Liver (tissue), 9 donors: ENCODE results near the gene CHRM2. TPM values are rescaled to one million over a fixed set of nuclear protein-coding genes. Genes with fewer than 3 reads are reported as not detected.

Source experiments
- DNase-seq: peaks from one replicate; pipeline ENCODE4 v3.0.0-alpha.2; 2017; ENCODE audit warnings: low spot score
- H3K27ac ChIP-seq, 2 donors: one replicate each; pipeline ENCODE4 v1.7.0; 2013; ENCODE audit warnings: inconsistent platforms in 2 of 2, low read length in 2 of 2, control low read depth in 1 of 2, low read depth in 1 of 2, mild to moderate bottlenecking in 1 of 2
- H3K27me3 ChIP-seq, 4 donors: one replicate each; pipeline versions ENCODE4 v1.6.1 to v1.7.0; 2013; ENCODE audit warnings: low read length in 3 of 4, inconsistent platforms in 1 of 4, mild to moderate bottlenecking in 1 of 4, moderate library complexity in 1 of 4; ENCODE audit not compliant: control insufficient read depth in 4 of 4, insufficient read depth in 4 of 4
- H3K36me3 ChIP-seq, 4 donors: one replicate each; pipeline versions ENCODE4 v1.6.1 to v1.7.0; 2013; ENCODE audit warnings: low read length in 3 of 4, mild to moderate bottlenecking in 3 of 4, low read depth in 1 of 4, moderate library complexity in 1 of 4; ENCODE audit not compliant: control insufficient read depth in 4 of 4, insufficient read depth in 3 of 4
- H3K4me1 ChIP-seq, 4 donors: one replicate each; pipeline versions ENCODE4 v1.6.1 to v1.7.0; 2013; ENCODE audit warnings: low read length in 3 of 4, mild to moderate bottlenecking in 3 of 4, moderate library complexity in 1 of 4; ENCODE audit not compliant: control insufficient read depth in 4 of 4, insufficient read depth in 4 of 4
- H3K4me3 ChIP-seq, 3 donors: one replicate each; pipeline versions ENCODE4 v1.6.1 to v1.7.0; 2013; ENCODE audit warnings: low read length in 3 of 3, control low read depth in 1 of 3, low read depth in 1 of 3, mild to moderate bottlenecking in 1 of 3
- H3K9ac ChIP-seq, 2 donors: one replicate each; pipeline ENCODE4 v1.7.0; 2013; ENCODE audit warnings: low read length in 2 of 2, mild to moderate bottlenecking in 2 of 2, moderate library complexity in 2 of 2, control low read depth in 1 of 2, low read depth in 1 of 2
- H3K9me3 ChIP-seq, 4 donors: one replicate each; pipeline versions ENCODE4 v1.6.1 to v1.7.0; 2013; ENCODE audit warnings: low read length in 3 of 4; ENCODE audit not compliant: control insufficient read depth in 4 of 4
- EGR1 ChIP-seq, 2 donors: IDR thresholded peaks; 2 replicates each; pipeline ENCODE4 v1.6.1; 2016 to 2018; ENCODE audit warnings: antibody characterized with exemption in 2 of 2, low read depth in 2 of 2
- FOXA1 ChIP-seq: IDR thresholded peaks from 2 replicates; pipeline ENCODE4 v1.6.1; 2016; ENCODE audit warnings: antibody characterized with exemption
- FOXA2 ChIP-seq: IDR thresholded peaks from 2 replicates; pipeline ENCODE4 v1.6.1; 2016; ENCODE audit warnings: antibody characterized with exemption
- GABPA ChIP-seq, 2 donors: IDR thresholded peaks in 1 of 2; conservative IDR thresholded peaks in 1 of 2; 2 replicates each; pipeline ENCODE4 v1.6.1; 2016; ENCODE audit warnings: antibody characterized with exemption in 2 of 2, mild to moderate bottlenecking in 1 of 2, moderate library complexity in 1 of 2
- HNF4A ChIP-seq, 2 donors: conservative IDR thresholded peaks; 2 replicates each; pipeline ENCODE4 v1.6.1; 2016; ENCODE audit warnings: antibody characterized with exemption in 2 of 2, mild to moderate bottlenecking in 2 of 2
- HNF4G ChIP-seq: IDR thresholded peaks from 2 replicates; pipeline ENCODE4 v1.6.1; 2016; ENCODE audit warnings: antibody characterized with exemption
- JUND ChIP-seq, 2 donors: IDR thresholded peaks; 2 replicates each; pipeline ENCODE4 v1.6.1; 2016; ENCODE audit warnings: antibody characterized with exemption in 2 of 2
- NR2F2 ChIP-seq: IDR thresholded peaks from 2 replicates; pipeline ENCODE4 v1.6.1; 2016; ENCODE audit warnings: antibody characterized with exemption
- RAD21 ChIP-seq, 2 donors: IDR thresholded peaks; 2 replicates each; pipeline ENCODE4 v1.6.1; 2016; ENCODE audit warnings: antibody characterized with exemption in 2 of 2, mild to moderate bottlenecking in 2 of 2
- RXRA ChIP-seq, 2 donors: IDR thresholded peaks; 2 replicates each; pipeline ENCODE4 v1.6.1; 2017 to 2018; ENCODE audit warnings: antibody characterized with exemption in 2 of 2, mild to moderate bottlenecking in 1 of 2
- SP1 ChIP-seq: IDR thresholded peaks from 2 replicates; pipeline ENCODE4 v1.6.1; 2018; ENCODE audit warnings: antibody characterized with exemption, mild to moderate bottlenecking
- TAF1 ChIP-seq: conservative IDR thresholded peaks from 2 replicates; pipeline ENCODE4 v1.6.1; 2016; ENCODE audit warnings: antibody characterized with exemption, mild to moderate bottlenecking
- YY1 ChIP-seq: IDR thresholded peaks from 2 replicates; pipeline ENCODE4 v1.6.1; 2016; ENCODE audit warnings: antibody characterized with exemption, mild to moderate bottlenecking
- WGBS: extraction: QIAGEN DNeasy Blood & Tissue Kit; methylation state at CpG from one replicate; pipeline ENCODE4 v1.1.7; 2013; 5-methylcytosine and 5-hydroxymethylcytosine counted together
- polyA plus RNA-seq, 2 donors: library from polyadenylated mRNA; stranded (reverse) in 1 of 2; unstranded in 1 of 2; fragments of 200-250 nt in 1 of 2; fragments of >200 nt in 1 of 2; fragmentation: Nextera tagmentation in 1 of 2; extraction: Ambion mirVana in 1 of 2; gene quantifications; one replicate each; pipeline versions ENCODE4 v1.2.1 to v1.2.3, GENCODE V29; 2013 to 2015
- total RNA-seq, 2 donors: library from RNA; depleted of rRNA; stranded (reverse); fragments of >200 nt; gene quantifications; one replicate each; pipeline ENCODE4 v1.2.3, GENCODE V29; 2014
- TF ChIP-seq, protein P1 (sequence below): IDR thresholded peaks from 2 replicates; pipeline ENCODE4 v1.6.1; 2016; ENCODE audit warnings: antibody characterized with exemption
- TF ChIP-seq, protein P2 (sequence below): IDR thresholded peaks from 2 replicates; pipeline ENCODE4 v1.6.1; 2016; ENCODE audit warnings: antibody characterized with exemption, mild to moderate bottlenecking
- TF ChIP-seq, protein P3 (sequence below): fragments of 150-350 bp; IDR thresholded peaks from 2 replicates; pipeline ENCODE4 v1.5.1; 2017; ENCODE audit warnings: improper control_type of control experiment, low read depth, low read length; ENCODE audit not compliant: missing input control
- TF ChIP-seq, protein P4 (sequence below): IDR thresholded peaks from 2 replicates; pipeline ENCODE4 v1.6.1; 2016; ENCODE audit warnings: antibody characterized with exemption
- TF ChIP-seq, protein P5 (sequence below): IDR thresholded peaks from 2 replicates; pipeline ENCODE4 v1.6.1; 2016; ENCODE audit warnings: antibody characterized with exemption
- donor health status: healthy.
- donor health status: healthy.
- donor health status: healthy.
- donor health status: healthy.
- donor health status: healthy.

CHRM2 gene
- total and polyA plus RNA-seq, 4 donors: 0.08 to 1.2 (median 0.30) TPM

DNA sequence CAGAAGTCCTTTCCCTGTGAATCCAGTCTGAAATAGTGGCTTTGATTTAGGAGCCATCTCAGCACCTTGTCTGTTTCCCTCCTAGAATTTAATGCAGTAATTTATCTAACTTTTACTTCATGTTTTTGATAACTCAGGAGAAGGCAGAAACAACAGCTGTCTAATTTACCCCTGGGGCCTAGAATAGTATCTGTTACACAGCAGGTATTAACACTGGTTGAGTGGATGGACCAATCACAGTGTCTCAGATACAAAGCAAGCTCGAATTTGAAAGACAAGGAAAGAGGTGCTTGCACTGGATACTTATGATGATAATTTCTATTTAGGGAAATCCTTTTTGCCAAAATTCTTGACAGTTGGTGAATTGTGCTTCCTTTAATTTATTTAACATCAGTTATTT, 23.4 kb downstream of the CHRM2 start:
- Histone ChIP-seq H3K27me3 (no peaks in the 10 kb centered on the region), H3K36me3 (no peaks in the 10 kb centered on the region), H3K9ac (no peak overlapping the region), H3K27ac (no peak overlapping the region), H3K9me3 (no peaks in the 10 kb centered on the region), H3K4me1 (no peaks in the 10 kb centered on the region), H3K4me3 (no peak overlapping the region)
- 29% methylated on average over 1 of the region's 1 CpG for WGBS
- TF ChIP-seq SP1: no peak
- no peak for TF ChIP-seq JUND (IDR thresholded peaks at IDR 0.05)
- TF ChIP-seq NR2F2: no peak
- TF ChIP-seq, protein P1, sequence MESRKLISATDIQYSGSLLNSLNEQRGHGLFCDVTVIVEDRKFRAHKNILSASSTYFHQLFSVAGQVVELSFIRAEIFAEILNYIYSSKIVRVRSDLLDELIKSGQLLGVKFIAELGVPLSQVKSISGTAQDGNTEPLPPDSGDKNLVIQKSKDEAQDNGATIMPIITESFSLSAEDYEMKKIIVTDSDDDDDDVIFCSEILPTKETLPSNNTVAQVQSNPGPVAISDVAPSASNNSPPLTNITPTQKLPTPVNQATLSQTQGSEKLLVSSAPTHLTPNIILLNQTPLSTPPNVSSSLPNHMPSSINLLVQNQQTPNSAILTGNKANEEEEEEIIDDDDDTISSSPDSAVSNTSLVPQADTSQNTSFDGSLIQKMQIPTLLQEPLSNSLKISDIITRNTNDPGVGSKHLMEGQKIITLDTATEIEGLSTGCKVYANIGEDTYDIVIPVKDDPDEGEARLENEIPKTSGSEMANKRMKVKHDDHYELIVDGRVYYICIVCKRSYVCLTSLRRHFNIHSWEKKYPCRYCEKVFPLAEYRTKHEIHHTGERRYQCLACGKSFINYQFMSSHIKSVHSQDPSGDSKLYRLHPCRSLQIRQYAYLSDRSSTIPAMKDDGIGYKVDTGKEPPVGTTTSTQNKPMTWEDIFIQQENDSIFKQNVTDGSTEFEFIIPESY: no peak
- TF ChIP-seq, protein P2, sequence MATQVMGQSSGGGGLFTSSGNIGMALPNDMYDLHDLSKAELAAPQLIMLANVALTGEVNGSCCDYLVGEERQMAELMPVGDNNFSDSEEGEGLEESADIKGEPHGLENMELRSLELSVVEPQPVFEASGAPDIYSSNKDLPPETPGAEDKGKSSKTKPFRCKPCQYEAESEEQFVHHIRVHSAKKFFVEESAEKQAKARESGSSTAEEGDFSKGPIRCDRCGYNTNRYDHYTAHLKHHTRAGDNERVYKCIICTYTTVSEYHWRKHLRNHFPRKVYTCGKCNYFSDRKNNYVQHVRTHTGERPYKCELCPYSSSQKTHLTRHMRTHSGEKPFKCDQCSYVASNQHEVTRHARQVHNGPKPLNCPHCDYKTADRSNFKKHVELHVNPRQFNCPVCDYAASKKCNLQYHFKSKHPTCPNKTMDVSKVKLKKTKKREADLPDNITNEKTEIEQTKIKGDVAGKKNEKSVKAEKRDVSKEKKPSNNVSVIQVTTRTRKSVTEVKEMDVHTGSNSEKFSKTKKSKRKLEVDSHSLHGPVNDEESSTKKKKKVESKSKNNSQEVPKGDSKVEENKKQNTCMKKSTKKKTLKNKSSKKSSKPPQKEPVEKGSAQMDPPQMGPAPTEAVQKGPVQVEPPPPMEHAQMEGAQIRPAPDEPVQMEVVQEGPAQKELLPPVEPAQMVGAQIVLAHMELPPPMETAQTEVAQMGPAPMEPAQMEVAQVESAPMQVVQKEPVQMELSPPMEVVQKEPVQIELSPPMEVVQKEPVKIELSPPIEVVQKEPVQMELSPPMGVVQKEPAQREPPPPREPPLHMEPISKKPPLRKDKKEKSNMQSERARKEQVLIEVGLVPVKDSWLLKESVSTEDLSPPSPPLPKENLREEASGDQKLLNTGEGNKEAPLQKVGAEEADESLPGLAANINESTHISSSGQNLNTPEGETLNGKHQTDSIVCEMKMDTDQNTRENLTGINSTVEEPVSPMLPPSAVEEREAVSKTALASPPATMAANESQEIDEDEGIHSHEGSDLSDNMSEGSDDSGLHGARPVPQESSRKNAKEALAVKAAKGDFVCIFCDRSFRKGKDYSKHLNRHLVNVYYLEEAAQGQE: no peak
- DNase-seq: no peak

DNA sequence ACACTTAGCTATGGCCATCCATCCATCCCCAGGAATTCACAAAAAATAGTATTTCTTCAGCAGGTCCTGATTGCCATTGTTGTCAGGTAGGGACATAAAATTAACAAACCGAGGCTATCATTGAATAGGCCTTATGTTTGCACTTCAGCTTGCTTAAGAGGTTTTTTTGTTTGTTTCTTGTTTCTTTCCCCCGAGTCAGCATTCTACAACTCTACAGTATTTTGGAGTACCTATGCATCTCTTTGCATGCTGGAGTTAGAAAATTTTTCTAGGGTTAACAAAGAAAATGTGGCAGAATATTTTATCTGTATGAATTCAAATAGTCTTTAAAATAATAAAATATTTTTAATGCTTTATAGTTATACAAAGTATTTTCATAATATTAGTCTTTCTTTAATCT, 26.3 kb downstream of the CHRM2 start:
- Histone ChIP-seq H3K27ac (no peak overlapping the region), H3K9ac (no peak overlapping the region), H3K9me3 (no peaks in the 10 kb centered on the region), H3K27me3 (no peaks in the 10 kb centered on the region), H3K36me3 (no peaks in the 10 kb centered on the region), H3K4me1 (no peaks in the 10 kb centered on the region), H3K4me3 (no peak overlapping the region)
- WGBS: 41% methylated on average over 2 of the region's 2 CpGs
- no peak for TF ChIP-seq RXRA (IDR thresholded peaks at IDR 0.05)
- TF ChIP-seq, protein P3, sequence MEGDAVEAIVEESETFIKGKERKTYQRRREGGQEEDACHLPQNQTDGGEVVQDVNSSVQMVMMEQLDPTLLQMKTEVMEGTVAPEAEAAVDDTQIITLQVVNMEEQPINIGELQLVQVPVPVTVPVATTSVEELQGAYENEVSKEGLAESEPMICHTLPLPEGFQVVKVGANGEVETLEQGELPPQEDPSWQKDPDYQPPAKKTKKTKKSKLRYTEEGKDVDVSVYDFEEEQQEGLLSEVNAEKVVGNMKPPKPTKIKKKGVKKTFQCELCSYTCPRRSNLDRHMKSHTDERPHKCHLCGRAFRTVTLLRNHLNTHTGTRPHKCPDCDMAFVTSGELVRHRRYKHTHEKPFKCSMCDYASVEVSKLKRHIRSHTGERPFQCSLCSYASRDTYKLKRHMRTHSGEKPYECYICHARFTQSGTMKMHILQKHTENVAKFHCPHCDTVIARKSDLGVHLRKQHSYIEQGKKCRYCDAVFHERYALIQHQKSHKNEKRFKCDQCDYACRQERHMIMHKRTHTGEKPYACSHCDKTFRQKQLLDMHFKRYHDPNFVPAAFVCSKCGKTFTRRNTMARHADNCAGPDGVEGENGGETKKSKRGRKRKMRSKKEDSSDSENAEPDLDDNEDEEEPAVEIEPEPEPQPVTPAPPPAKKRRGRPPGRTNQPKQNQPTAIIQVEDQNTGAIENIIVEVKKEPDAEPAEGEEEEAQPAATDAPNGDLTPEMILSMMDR: no peak
- TF ChIP-seq, protein P1: no peak
- no peak for TF ChIP-seq GABPA (IDR thresholded peaks at IDR 0.05 in 1 of 2, conservative IDR thresholded peaks at IDR 0.05 in 1 of 2)
- no peak for TF ChIP-seq HNF4G
- TF ChIP-seq, protein P2: no peak
- no peak for TF ChIP-seq FOXA1
- TF ChIP-seq SP1: no peak
- no peak for TF ChIP-seq HNF4A (conservative IDR thresholded peaks at IDR 0.05)
- no peak for TF ChIP-seq YY1
- TF ChIP-seq EGR1 (IDR thresholded peaks at IDR 0.05; ENCODE audit: low read depth in 2 of 2): no peak
- no peak for TF ChIP-seq FOXA2
- TF ChIP-seq, protein P4, sequence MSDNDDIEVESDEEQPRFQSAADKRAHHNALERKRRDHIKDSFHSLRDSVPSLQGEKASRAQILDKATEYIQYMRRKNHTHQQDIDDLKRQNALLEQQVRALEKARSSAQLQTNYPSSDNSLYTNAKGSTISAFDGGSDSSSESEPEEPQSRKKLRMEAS: no peak
- no peak for TF ChIP-seq JUND (IDR thresholded peaks at IDR 0.05)
- no peak for TF ChIP-seq NR2F2
- TF ChIP-seq, protein P5, sequence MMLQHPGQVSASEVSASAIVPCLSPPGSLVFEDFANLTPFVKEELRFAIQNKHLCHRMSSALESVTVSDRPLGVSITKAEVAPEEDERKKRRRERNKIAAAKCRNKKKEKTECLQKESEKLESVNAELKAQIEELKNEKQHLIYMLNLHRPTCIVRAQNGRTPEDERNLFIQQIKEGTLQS: no peak
- TF ChIP-seq RAD21 (IDR thresholded peaks at IDR 0.05): no peak
- no peak for TF ChIP-seq TAF1
- DNase-seq: no peak
